Activated CD4-positive, alpha-beta T cell treated with anti-CD3 and anti-CD28 coated beads for 36 hours (primary cell): ENCODE data around the gene LAMA3. TPM values are rescaled to one million over a fixed set of nuclear protein-coding genes. Genes with fewer than 3 reads are reported as not detected.
"Not testable (repeated sequence)": the region's sequence is repeated elsewhere in the genome, so short reads cannot be mapped to it uniquely, and the experiment has no call there.

ENCODE experiments used
- ATAC-seq: fragments of 200-7000 bp; cut with Tn5 transposase; one replicate; pipeline ENCODE4 v1.10.0; 2021; ENCODE audit warnings: mild to moderate bottlenecking, moderate library complexity
- CTCF ChIA-PET: fragments of 350-600 bp; sonication (Branson Sonifier 250); formaldehyde crosslinking; loops from one replicate; lab custom pipeline; 2021; ENCODE audit warnings: antibody characterized with exemption; lab: Charles Lee
- POLR2A ChIA-PET: fragments of 350-600 bp; sonication (Branson Sonifier 250); formaldehyde crosslinking; loops from one replicate; lab custom pipeline; 2021; ENCODE audit warnings: antibody characterized with exemption, inconsistent platforms; lab: Charles Lee
- DNase-seq: peaks from one replicate; pipeline ENCODE4 v3.0.0-alpha.2; 2020
- H3K27ac Mint-ChIP-seq: one replicate; pipeline ENCODE4 v1.8.0; 2021; ENCODE audit warnings: mixed read lengths
- H3K27me3 Mint-ChIP-seq: one replicate; pipeline ENCODE4 v1.8.0; 2021; ENCODE audit warnings: mixed read lengths
- H3K36me3 Mint-ChIP-seq: one replicate; pipeline ENCODE4 v1.8.0; 2021; ENCODE audit warnings: low read depth, mixed read lengths
- H3K4me1 Mint-ChIP-seq: one replicate; pipeline ENCODE4 v1.8.0; 2021; ENCODE audit warnings: mixed read lengths
- H3K4me3 Mint-ChIP-seq: one replicate; pipeline ENCODE4 v1.8.0; 2021; ENCODE audit warnings: mild to moderate bottlenecking, moderate library complexity, mixed read lengths
- H3K9me3 Mint-ChIP-seq: one replicate; pipeline ENCODE4 v1.8.0; 2021; ENCODE audit warnings: low read depth, mixed read lengths
- intact Hi-C, 2 experiments: fragments of 100-400 bp; cut with DNase I in 1 of 2; cut with micrococcal nuclease in 1 of 2; formaldehyde crosslinking; loops; one replicate each; pipeline versions ENCODE4 v1.14.2 to v1.15.1; 2022 to 2024; cut with DNase I, micrococcal nuclease
- total RNA-seq, 2 experiments: library from RNA; stranded (reverse); gene quantifications; one replicate each; pipeline ENCODE4 v1.2.3, GENCODE V29; 2021

The LAMA3 gene
- total RNA-seq, 2 experiments from 2014 or later = 0.07 to 0.09 TPM

GRCh38 chr18:23706971-23707640, 17.9 kb downstream of the LAMA3 start:
- Mint-ChIP-seq H3K9me3 (peaks cover 4% of the 10 kb centered on the region), H3K36me3 (peaks cover 3% of the 10 kb centered on the region), H3K4me1 (peaks cover 3% of the 10 kb centered on the region), H3K27me3 (peaks cover 8% of the 10 kb centered on the region), H3K27ac (no peak overlapping the region), H3K4me3 (no peak overlapping the region)
- intact Hi-C loops = loop anchor here in 1 of 2 experiments (10.0 kb wide), 2 partner anchors 108 to 192 kb away; no protein-coding TSS in a partner anchor
- ATAC-seq (no peak), DNase-seq (no peak)
- CTCF ChIA-PET = interaction anchor here (1.4 kb wide), 1 partner anchor 18 kb away, joined by 3 read pairs; no protein-coding TSS in a partner anchor
- POLR2A ChIA-PET = no interaction called here

- POLR2A ChIA-PET = no interaction called here
- peaks cover 4% of the 10 kb centered on the region for H3K9me3 Mint-ChIP-seq
- no peak overlapping the region for H3K27ac Mint-ChIP-seq
- ATAC-seq (no peak), DNase-seq (no peak)
- peaks cover 14% of the 10 kb centered on the region for H3K4me1 Mint-ChIP-seq
- peaks cover 2% of the 10 kb centered on the region for H3K27me3 Mint-ChIP-seq
- intact Hi-C loops = no loop called here
- no peak overlapping the region for H3K4me3 Mint-ChIP-seq
- CTCF ChIA-PET = interaction anchor here (0.8 kb wide), 1 partner anchor 8 kb away, joined by 3 read pairs; no protein-coding TSS in a partner anchor
- H3K36me3 Mint-ChIP-seq = peaks cover 3% of the 10 kb centered on the region
These were observed 20.8 kb downstream of the LAMA3 start for GRCh38 chr18:23710068-23710527.

- ATAC-seq = no peak
- H3K9me3 Mint-ChIP-seq = peaks cover 4% of the 10 kb centered on the region
- peaks cover 3% of the 10 kb centered on the region for H3K36me3 Mint-ChIP-seq
- no peak for DNase-seq
- intact Hi-C loops = no loop called here
- no peak overlapping the region for H3K4me3 Mint-ChIP-seq
- H3K27me3 Mint-ChIP-seq = peaks cover 2% of the 10 kb centered on the region
- ChIA-PET CTCF (interaction anchor here (0.8 kb wide), 1 partner anchor 8 kb away, joined by 3 read pairs; no protein-coding TSS in a partner anchor), POLR2A (no interaction called here)
- H3K27ac Mint-ChIP-seq = no peak overlapping the region
- H3K4me1 Mint-ChIP-seq = peaks cover 14% of the 10 kb centered on the region
These were observed 21.7 kb downstream of the LAMA3 start for GRCh38 chr18:23710946-23711345.

GRCh38 chr18:23711426-23711825, 22.2 kb downstream of the LAMA3 start:
- Mint-ChIP-seq H3K36me3 (peaks cover 3% of the 10 kb centered on the region), H3K4me1 (peaks cover 14% of the 10 kb centered on the region), H3K9me3 (peaks cover 4% of the 10 kb centered on the region), H3K27me3 (peaks cover 2% of the 10 kb centered on the region), H3K4me3 (no peak overlapping the region), H3K27ac (no peak overlapping the region)
- ChIA-PET POLR2A (no interaction called here), CTCF (no interaction called here)
- no peak for ATAC-seq
- intact Hi-C loops = no loop called here
- no peak for DNase-seq

GRCh38 chr18:23712445-23712844, 23.2 kb downstream of the LAMA3 start:
- ChIA-PET POLR2A (no interaction called here), CTCF (no interaction called here)
- DNase-seq = peak; percentile 11
- H3K4me3 Mint-ChIP-seq = no peak overlapping the region
- intact Hi-C loops = no loop called here
- H3K9me3 Mint-ChIP-seq = no peaks in the 10 kb centered on the region
- peak; percentile 39 for ATAC-seq
- peaks cover 14% of the 10 kb centered on the region for H3K4me1 Mint-ChIP-seq
- H3K36me3 Mint-ChIP-seq = no peaks in the 10 kb centered on the region
- H3K27ac Mint-ChIP-seq = no peak overlapping the region
- H3K27me3 Mint-ChIP-seq = peaks cover 2% of the 10 kb centered on the region

- ATAC-seq (no peak), DNase-seq (no peak)
- H3K4me1 Mint-ChIP-seq = peaks cover 19% of the 10 kb centered on the region
- H3K27me3 Mint-ChIP-seq = peaks cover 1% of the 10 kb centered on the region
- CTCF ChIA-PET = interaction anchor here (0.7 to 1.5 kb wide), 2 partner anchors 11 to 273 kb away, joined by 3 to 5 read pairs; no protein-coding TSS in a partner anchor
- H3K36me3 Mint-ChIP-seq = no peaks in the 10 kb centered on the region
- POLR2A ChIA-PET = no interaction called here
- H3K27ac Mint-ChIP-seq = no peak overlapping the region
- no peak overlapping the region for H3K4me3 Mint-ChIP-seq
- intact Hi-C loops = no loop called here
- no peaks in the 10 kb centered on the region for H3K9me3 Mint-ChIP-seq
These were observed 25.3 kb downstream of the LAMA3 start for GRCh38 chr18:23714576-23714975.

GRCh38 chr18:23716079-23716478, 26.8 kb downstream of the LAMA3 start:
- DNase-seq, H3K27ac Mint-ChIP-seq, H3K27me3 Mint-ChIP-seq, CTCF ChIA-PET, intact Hi-C loops, H3K9me3 Mint-ChIP-seq, POLR2A ChIA-PET, H3K4me3 Mint-ChIP-seq, H3K36me3 Mint-ChIP-seq, ATAC-seq: not testable (repeated sequence)
- H3K4me1 Mint-ChIP-seq = peaks cover 19% of the 10 kb centered on the region

- intact Hi-C loops = no loop called here
- no peaks in the 10 kb centered on the region for H3K36me3 Mint-ChIP-seq
These were observed 27.3 kb downstream of the LAMA3 start for GRCh38 chr18:23716516-23716915.

GRCh38 chr18:23716966-23717365, 27.7 kb downstream of the LAMA3 start:
- ATAC-seq = no peak
- intact Hi-C loops = no loop called here

More at GRCh38 chr18:23716516-23716915, 27.3 kb downstream of the LAMA3 start:
- H3K27ac Mint-ChIP-seq = no peak overlapping the region
- peaks cover 19% of the 10 kb centered on the region for H3K4me1 Mint-ChIP-seq
- no peak overlapping the region for H3K4me3 Mint-ChIP-seq
- H3K27me3 Mint-ChIP-seq = no peaks in the 10 kb centered on the region
- no peak for ATAC-seq
- H3K9me3 Mint-ChIP-seq = no peaks in the 10 kb centered on the region
- CTCF ChIA-PET = no interaction called here
- POLR2A ChIA-PET = no interaction called here
- DNase-seq = no peak

GRCh38 chr18:23718243-23718720, 29.0 kb downstream of the LAMA3 start:
- no peaks in the 10 kb centered on the region for H3K36me3 Mint-ChIP-seq
- DNase-seq (no peak), ATAC-seq (no peak)
- no peaks in the 10 kb centered on the region for H3K9me3 Mint-ChIP-seq
- H3K27me3 Mint-ChIP-seq = no peaks in the 10 kb centered on the region
- CTCF ChIA-PET = interaction anchor here (1.0 kb wide), 1 partner anchor 9 kb away, joined by 3 read pairs; no protein-coding TSS in a partner anchor
- no peak overlapping the region for H3K4me3 Mint-ChIP-seq
- H3K4me1 Mint-ChIP-seq = peaks cover 6% of the 10 kb centered on the region
- intact Hi-C loops = no loop called here
- POLR2A ChIA-PET = no interaction called here
- no peak overlapping the region for H3K27ac Mint-ChIP-seq

More at GRCh38 chr18:23716966-23717365, 27.7 kb downstream of the LAMA3 start:
- H3K9me3 Mint-ChIP-seq = no peaks in the 10 kb centered on the region
- DNase-seq = no peak
- H3K27me3 Mint-ChIP-seq = no peaks in the 10 kb centered on the region
- H3K4me3 Mint-ChIP-seq = no peak overlapping the region
- H3K4me1 Mint-ChIP-seq = peaks cover 16% of the 10 kb centered on the region
- no peak overlapping the region for H3K27ac Mint-ChIP-seq
- CTCF ChIA-PET = interaction anchor here (0.7 kb wide), 1 partner anchor 61 kb away, joined by 3 read pairs; no protein-coding TSS in a partner anchor
- H3K36me3 Mint-ChIP-seq = no peaks in the 10 kb centered on the region
- POLR2A ChIA-PET = no interaction called here

- H3K27me3 Mint-ChIP-seq = no peaks in the 10 kb centered on the region
These were observed 29.5 kb downstream of the LAMA3 start for GRCh38 chr18:23718731-23719130.

More at GRCh38 chr18:23718731-23719130, 29.5 kb downstream of the LAMA3 start:
- ATAC-seq (no peak), DNase-seq (no peak)
- Mint-ChIP-seq H3K36me3 (no peaks in the 10 kb centered on the region), H3K4me1 (peaks cover 4% of the 10 kb centered on the region), H3K27ac (no peak overlapping the region), H3K9me3 (no peaks in the 10 kb centered on the region), H3K4me3 (no peak overlapping the region)
- ChIA-PET POLR2A (no interaction called here), CTCF (interaction anchor here (0.6 kb wide), 1 partner anchor 441 kb away, joined by 4 read pairs; no protein-coding TSS in a partner anchor)
- intact Hi-C loops = no loop called here
